ENCODE measurements around the gene FOXK2.

DNA sequence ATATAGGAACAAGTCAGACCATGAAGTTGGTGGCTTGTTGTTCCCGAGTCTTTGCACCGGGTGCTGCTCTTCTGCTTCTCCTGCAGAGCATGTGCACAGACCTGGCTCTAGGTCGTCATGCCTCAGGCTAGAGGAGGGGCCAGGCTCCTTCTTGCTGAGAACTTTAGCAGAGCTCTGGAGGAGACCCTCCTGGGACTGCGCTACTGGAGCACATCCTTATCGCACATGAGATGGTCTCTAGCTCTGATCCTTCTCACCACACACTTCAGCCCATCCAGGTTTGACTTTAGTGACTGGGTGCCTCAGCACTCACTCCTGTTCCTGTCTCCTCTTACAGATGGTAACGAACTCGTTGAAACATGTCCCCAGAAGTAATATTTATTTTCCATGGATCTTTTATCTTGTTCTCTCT is 14.9 kb downstream of the FOXK2 start:
- TF ChIP-seq CTCF (IDR thresholded peaks at IDR 0.05) (no peak), POLR2A (IDR thresholded peaks at IDR 0.05) (no peak)

Data from thyroid gland (tissue), 4 donors.